Activated CD4-positive, alpha-beta T cell treated with anti-CD3 and anti-CD28 coated beads, Interleukin-2, Interleukin-4, amounts not matched to agents 100 ng/mL and 50 ng/mL, durations not matched to agents 16 hours and 8 hours (primary cell): Measurements from ENCODE around the gene CARD14.
"Not testable (repeated sequence)": the region's sequence is repeated elsewhere in the genome, so short reads cannot be mapped to it uniquely, and the experiment has no call there.

Experiments
- DNase-seq: peaks from one replicate; pipeline ENCODE4 v3.0.0-alpha.2; 2020; ENCODE audit warnings: low spot score

The CARD14 gene

DNA sequence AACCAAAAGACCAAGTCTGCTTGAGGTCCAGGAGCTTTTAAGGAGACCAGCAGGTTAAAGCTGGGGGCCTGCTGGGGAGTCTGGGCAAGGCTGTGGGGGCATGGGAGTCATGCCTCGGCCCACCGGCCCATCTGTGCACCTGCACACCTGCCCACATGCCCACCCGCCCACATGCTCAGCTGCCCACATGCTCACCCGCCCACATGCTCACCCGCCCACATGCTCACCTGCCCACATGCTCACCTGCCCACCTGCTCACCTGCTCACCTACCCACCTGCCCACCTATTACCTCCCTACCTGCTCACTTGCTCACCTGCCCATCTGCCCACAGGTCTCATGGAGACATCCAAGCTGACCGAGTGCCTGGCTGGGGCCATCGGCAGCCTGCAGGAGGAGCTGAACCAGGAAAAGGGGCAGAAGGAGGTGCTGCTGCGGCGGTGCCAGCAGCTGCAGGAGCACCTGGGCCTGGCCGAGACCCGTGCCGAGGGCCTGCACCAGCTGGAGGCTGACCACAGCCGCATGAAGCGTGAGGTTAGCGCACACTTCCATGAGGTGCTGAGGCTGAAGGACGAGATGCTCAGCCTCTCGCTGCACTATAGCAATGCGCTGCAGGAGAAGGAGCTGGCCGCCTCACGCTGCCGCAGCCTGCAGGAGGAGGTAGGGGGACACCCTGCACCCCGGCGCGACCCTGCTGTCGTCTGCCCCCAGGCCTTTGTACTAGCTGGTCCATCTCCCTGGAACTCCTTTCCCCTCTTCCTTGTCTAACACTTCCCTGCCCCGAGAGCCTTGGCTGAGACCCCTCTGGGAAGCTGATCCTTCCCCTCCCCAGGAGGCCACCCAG is 14.0 kb downstream of the CARD14 start:
- DNase-seq: no peak

- DNase-seq: no peak
Measured at GRCh38 chr17:80184423-80184714, 14.5 kb downstream of the CARD14 start.

- DNase-seq: no peak
Measured at GRCh38 chr17:80185968-80186367, 16.1 kb downstream of the CARD14 start.

GRCh38 chr17:80187090-80187489 is 17.3 kb downstream of the CARD14 start:
- DNase-seq: no peak

- no peak for DNase-seq
Measured at GRCh38 chr17:80187515-80187941, 17.7 kb downstream of the CARD14 start.

DNA sequence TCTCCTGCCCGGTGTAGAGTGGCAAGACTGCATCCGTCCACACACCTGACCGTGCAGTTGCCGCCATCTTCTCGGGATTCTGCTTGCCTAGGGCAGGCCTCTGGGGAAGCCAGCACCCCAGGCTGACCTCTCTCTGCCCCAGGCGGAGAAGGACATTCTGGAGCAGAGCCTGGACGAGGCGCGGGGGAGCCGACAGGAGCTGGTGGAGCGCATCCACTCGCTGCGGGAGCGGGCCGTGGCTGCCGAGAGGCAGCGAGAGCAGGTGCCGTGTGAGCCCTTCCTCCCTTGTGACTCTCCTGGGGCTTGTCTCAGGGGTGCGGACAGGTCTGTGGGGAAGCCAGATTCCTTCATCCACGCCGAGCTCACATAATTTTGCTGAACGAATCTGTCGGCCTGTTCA is 19.8 kb downstream of the CARD14 start:
- DNase-seq: no peak

- DNase-seq: no peak
Measured at GRCh38 chr17:80190716-80191115, 20.9 kb downstream of the CARD14 start.

GRCh38 chr17:80191192-80191591 is 21.4 kb downstream of the CARD14 start:
- DNase-seq: no peak

GRCh38 chr17:80191865-80192661 is 22.2 kb downstream of the CARD14 start:
- no peak for DNase-seq

- no peak for DNase-seq
Measured at GRCh38 chr17:80195141-80195540, 25.3 kb downstream of the CARD14 start.

DNA sequence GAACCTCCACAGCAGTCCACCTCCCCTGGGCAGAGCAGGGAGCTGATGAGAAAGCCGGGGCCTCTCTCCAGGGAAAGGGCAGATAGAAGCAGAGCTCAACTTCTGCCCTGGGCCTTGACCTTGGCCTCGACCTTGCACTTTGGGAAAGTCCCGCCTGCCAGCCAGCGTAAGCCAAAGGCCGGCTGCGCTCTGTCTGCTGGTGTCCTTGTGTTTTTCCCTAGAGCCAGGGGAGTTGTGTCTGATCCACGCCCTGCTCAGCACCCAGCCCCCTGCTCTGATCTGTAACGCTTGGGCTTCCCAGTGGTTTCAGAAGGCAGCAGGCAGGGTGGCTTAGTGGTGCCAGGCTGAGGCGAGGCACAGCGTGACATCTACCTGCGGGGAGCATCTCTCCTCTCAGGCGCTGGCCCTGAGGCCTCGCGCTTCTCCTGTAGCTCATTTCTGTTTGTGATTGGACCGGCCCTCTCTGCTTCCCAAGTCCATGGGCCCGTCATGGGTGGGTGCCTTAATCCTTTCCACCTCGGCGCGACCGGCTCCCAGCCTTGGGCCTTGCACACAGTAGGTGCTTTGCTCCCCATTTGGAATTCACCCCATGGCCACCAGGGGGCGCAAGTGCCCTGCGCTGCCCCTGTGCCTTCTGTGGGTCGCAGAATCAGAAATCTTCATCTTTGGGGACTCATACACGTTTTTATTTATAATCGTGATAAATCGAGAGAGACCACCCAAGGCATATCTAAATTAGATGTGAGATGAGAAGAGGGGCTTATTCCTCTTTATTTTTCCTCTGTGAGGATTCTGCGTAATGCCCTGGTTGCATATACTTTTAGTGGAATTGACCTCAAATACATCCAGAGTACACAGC is 26.1 kb downstream of the CARD14 start:
- DNase-seq: peak; percentile 41

DNA sequence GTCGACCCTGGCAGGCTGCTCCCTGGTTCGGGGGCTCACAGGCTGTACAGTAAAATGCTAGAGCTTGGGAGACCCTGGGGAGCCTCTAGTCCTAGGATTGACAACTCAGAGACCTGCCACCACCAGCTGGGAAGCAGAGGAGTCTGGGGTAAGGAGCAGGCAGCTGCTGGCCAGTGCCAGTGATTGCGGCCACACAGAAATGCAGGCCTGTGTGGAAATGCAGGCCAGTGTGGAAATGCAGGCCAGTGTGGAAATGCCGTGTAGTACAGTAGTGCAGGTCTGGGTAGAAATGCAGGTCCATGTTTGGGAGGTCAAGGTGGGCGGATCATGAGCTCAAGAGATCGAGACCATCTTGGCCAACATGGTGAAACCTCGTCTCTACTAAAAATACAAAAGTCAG is 26.8 kb downstream of the CARD14 start:
- no peak for DNase-seq

DNA sequence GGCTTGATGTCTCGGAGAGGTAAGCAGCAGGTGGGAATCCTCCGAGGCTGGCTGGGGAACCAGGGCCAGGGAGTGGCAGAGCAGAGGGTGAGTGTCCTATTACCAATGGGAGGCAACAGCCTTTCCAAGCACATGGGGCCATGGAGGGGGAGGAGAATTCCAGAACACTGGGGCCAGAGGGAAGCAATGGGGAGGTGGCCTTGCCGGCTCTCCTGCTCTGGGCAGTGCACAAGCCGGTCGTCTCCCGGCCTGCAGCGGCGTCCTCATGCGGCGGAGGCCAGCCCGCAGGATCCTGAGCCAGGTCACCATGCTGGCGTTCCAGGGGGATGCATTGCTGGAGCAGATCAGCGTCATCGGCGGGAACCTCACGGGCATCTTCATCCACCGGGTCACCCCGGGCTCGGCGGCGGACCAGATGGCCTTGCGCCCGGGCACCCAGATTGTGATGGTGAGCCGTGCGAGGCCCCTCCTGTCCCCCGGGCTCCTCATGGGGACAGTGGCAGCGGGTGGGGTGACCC is 28.4 kb downstream of the CARD14 start:
- DNase-seq: no peak

GRCh38 chr17:80199295-80199694 is 29.5 kb downstream of the CARD14 start:
- DNase-seq: not testable (repeated sequence)

DNA sequence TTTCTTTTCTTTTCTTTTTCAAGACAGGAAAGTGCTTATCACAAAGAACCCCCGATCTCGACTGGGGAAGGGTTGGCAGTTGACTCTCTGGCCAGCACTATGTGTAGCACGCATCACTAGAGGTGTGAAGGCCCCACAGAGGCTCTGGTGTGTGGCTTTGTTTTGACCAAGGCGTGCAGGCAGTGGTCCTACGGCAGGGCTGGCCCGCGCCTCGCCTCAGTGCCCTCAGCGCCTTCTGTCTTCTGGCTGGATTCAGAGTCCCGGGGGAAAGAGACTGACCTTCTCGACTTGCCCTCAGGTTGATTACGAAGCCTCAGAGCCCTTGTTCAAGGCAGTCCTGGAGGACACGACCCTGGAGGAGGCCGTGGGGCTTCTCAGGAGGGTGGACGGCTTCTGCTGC is 31.6 kb downstream of the CARD14 start:
- DNase-seq: no peak

DNA sequence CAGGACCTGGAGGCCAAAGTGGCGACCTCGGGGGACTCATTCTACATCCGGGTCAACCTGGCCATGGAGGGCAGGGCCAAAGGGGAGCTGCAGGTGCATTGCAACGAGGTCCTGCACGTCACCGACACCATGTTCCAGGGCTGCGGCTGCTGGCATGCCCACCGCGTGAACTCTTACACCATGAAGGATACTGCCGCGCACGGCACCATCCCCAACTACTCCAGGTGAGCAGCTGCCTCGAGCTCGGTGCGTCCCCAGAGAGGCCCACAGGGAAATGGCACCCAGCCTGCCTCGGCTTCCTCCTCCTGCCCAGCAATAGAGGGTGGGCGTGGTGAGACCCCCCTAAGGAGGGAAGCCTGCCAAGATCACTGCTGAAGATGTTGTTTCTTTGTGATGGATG is 32.4 kb downstream of the CARD14 start:
- DNase-seq: no peak

DNA sequence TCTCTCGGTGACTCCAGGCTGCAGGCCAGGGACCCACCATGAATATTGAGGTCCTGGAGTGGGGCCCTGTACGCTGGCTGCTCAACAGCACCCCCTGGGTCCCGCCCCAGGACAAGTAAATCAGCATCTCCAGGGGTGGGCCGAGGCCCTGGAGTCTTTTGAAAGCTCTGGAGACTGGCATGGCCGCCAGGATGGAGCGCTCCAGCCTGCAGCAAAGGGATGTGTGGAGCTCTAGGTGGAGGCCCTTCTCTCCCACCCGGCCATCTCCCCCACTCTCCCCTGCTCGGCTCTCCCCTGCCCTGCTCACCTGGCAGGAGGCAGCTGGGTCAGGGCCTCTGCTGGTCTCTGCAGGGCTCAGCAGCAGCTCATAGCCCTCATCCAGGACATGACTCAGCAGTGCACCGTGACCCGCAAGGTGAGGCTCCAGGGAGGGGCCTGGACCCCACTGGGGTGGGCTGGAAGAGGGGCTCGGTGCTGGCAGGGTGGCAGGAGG is 33.7 kb downstream of the CARD14 start:
- DNase-seq: no peak

DNA sequence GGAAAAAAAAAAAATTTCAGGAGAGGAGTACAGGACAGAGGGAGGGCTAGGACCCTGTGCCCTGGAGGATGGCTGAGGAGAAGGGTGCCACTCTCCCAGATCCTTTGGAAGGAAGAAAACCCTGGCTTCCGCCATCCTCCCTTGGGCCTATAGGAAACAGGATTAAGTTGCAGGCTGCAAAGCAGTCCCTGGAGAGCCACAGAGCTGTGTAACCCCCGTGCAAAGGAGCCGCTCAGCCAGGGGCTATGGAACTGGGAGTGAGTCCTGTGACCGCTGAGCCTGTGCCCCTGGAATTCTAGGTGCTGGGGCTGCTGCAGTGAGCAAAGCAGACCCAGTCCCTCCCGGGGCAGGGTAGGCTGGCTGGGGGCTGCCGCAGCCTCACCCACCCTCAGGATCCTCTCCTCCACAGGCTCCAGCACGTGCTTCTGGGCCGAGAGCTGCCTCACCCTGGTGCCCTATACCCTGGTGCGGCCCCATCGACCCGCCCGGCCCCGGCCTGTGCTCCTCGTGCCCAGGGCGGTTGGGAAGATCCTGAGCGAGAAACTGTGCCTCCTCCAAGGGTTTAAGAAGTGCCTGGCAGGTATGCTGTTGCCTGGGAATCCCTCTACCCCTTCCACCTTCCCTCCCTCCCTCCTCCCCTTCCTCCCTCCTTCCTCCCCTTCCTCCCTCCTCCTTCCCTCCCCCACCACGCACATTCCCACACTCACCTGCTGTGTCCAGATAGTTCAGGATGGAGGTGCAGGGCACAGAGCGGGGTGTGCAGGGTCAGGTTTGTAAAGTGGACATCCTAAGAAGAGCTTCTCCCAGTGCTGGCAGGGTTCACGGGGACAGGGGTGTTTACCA is 35.0 kb downstream of the CARD14 start:
- DNase-seq: no peak

DNA sequence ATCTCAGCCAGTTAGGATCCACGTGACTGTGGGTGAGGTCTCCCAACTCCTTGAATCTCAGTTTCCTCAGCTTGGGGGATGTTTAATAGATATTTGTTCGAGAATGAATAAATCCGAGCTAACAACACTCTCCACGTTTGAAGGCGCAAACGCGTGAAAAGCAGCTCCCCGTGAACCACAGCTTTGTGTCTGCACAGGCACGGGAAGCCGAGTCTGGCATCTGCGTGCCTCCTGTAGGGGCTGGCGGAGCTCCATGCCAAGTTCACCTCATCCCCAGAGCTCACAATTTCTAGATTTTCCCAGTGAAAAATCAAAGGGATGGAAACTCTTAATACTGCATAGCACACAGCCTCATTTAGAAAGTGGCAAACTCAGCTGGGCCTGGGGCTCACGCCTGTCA is 36.0 kb downstream of the CARD14 start:
- no peak for DNase-seq

DNA sequence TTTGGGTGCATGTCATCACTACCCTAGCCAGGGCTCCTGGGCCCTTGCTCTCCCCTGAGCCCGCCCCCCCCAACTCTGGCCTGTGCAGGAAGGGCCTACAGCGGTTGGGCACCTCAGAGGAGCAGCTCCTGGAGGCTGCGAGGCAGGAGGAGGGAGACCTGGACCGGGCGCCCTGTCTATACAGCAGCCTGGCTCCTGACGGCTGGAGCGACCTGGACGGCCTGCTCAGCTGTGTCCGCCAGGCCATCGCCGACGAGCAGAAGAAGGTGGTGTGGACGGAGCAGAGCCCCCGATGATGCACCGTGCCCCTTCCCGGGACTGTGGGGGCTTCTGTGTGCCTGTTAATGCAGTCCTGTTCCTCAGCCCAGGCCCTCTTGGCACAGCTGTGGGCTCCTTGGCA is 38.2 kb downstream of the CARD14 start:
- DNase-seq: no peak

GRCh38 chr17:80209765-80210164 is 39.9 kb downstream of the CARD14 start:
- no peak for DNase-seq
